Gastroesophageal sphincter (tissue), 4 donors: ENCODE measurements around the gene MBOAT2. TPM values are rescaled to one million over a fixed set of nuclear protein-coding genes. Genes with fewer than 3 reads are reported as not detected.

Experiments
- ATAC-seq: fragments of 150-250 bp; one replicate; pipeline ENCODE4 v1.9.1; 2016; ENCODE audit warnings: mild to moderate bottlenecking, moderate library complexity
- H3K27ac ChIP-seq, 4 donors: fragments of 200-600 bp; sonication (generic) in 3 of 4; 1 replicate in 3 of 4; 2 replicates in 1 of 4; pipeline ENCODE4 v1.5.1; 2016 to 2019
- H3K27me3 ChIP-seq: fragments of 200-600 bp; sonication (generic); one replicate; pipeline ENCODE4 v1.5.1; 2019
- H3K36me3 ChIP-seq, 2 donors: fragments of 200-600 bp; sonication (generic); one replicate each; pipeline ENCODE4 v1.5.1; 2019; ENCODE audit warnings: control low read depth in 1 of 2
- H3K4me1 ChIP-seq, 3 donors: fragments of 200-600 bp; sonication (generic); 1 replicate in 2 of 3; 2 replicates in 1 of 3; pipeline ENCODE4 v1.5.1; 2016 to 2019; ENCODE audit warnings: control low read depth in 2 of 3
- H3K4me3 ChIP-seq, 2 donors: fragments of 200-600 bp; sonication (generic); one replicate each; pipeline ENCODE4 v1.5.1; 2019; ENCODE audit warnings: mild to moderate bottlenecking in 1 of 2, moderate library complexity in 1 of 2
- H3K9me3 ChIP-seq, 3 donors: fragments of 200-600 bp; sonication (generic); one replicate each; pipeline ENCODE4 v1.5.1; 2017 to 2019; ENCODE audit warnings: control low read depth in 2 of 3
- CTCF ChIP-seq, 4 experiments: fragments of 200-600 bp in 2 of 4; fragments of 450-650 bp in 2 of 4; sonication (generic) in 1 of 4; IDR thresholded peaks; one replicate each; pipeline ENCODE4 v1.5.1; 2017 to 2019; ENCODE audit warnings: antibody characterized with exemption in 4 of 4, mild to moderate bottlenecking in 2 of 4, moderate library complexity in 2 of 4
- EP300 ChIP-seq: sonication (generic); formaldehyde crosslinking; IDR thresholded peaks from one replicate; pipeline ENCODE4 v1.6.1; 2017; ENCODE audit warnings: antibody characterized with exemption, mild to moderate bottlenecking
- POLR2A ChIP-seq, 2 donors: fragments of 450-650 bp; IDR thresholded peaks; one replicate each; pipeline ENCODE4 v1.6.1; 2017; ENCODE audit warnings: antibody characterized with exemption in 2 of 2, mild to moderate bottlenecking in 2 of 2, moderate library complexity in 1 of 2
- POLR2AphosphoS5 ChIP-seq: sonication (generic); formaldehyde crosslinking; IDR thresholded peaks from one replicate; pipeline ENCODE4 v1.6.1; 2017; ENCODE audit warnings: antibody characterized with exemption
- WGBS, 2 donors: methylation state at CpG; one replicate each; pipeline ENCODE4 v1.1.5; 2018; ENCODE audit warnings: low coverage in 1 of 2; 5-methylcytosine and 5-hydroxymethylcytosine counted together
- total RNA-seq, 4 donors: library from RNA; depleted of rRNA; stranded (reverse); fragments of >200 nt; gene quantifications; one replicate each; pipeline ENCODE4 v1.1.0, GENCODE V29; 2016

Gene MBOAT2
- total RNA-seq, 4 donors from 2014 or later: 21.0 to 27.0 (median 23.5) TPM

DNA sequence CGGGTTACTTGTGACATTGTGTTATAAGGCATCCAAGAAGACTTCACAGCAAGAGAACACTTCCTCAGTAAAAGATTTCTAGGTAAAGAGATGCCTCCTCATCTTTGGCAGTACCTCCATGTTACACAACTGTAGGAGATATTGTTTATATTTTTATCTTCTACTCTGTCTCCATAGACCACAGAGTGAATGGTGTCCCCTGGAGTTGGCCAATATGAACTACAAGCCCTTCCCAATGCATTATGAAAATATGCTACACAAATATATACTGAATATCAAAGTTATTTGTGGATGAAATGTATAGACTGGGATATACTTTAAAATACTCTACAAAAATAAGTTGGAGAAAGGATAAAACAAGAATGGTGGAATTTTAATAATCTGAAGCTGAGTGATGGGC lies 46.7 kb downstream of the MBOAT2 start:
- Histone ChIP-seq H3K27me3 (no peaks in the 10 kb centered on the region), H3K27ac (no peak overlapping the region), H3K36me3 (peaks cover 0 to 14% of the 10 kb centered on the region in 2 donors), H3K4me1 (no peaks in the 10 kb centered on the region), H3K4me3 (no peak overlapping the region), H3K9me3 (peaks cover 0 to 13% (median 0%) of the 10 kb centered on the region in 3 donors)
- no peak for ATAC-seq
- TF ChIP-seq CTCF (IDR thresholded peaks at IDR 0.05): no peak
- TF ChIP-seq POLR2A (IDR thresholded peaks at IDR 0.05): no peak
- no peak for TF ChIP-seq POLR2AphosphoS5
- no peak for TF ChIP-seq EP300
- WGBS, 2 donors: 92 to 100% methylated on average over 1 of the region's 1 CpG

GRCh38 chr2:8954990-8955389 lies 48.5 kb downstream of the MBOAT2 start:
- ATAC-seq: no peak
- no peak for TF ChIP-seq EP300
- no peak for TF ChIP-seq POLR2A (IDR thresholded peaks at IDR 0.05)
- no peak for TF ChIP-seq POLR2AphosphoS5
- H3K36me3 ChIP-seq: peaks cover 0 to 14% of the 10 kb centered on the region in 2 donors
- H3K9me3 ChIP-seq: peaks cover 0 to 17% (median 0%) of the 10 kb centered on the region in 3 donors
- no peaks in the 10 kb centered on the region for H3K4me1 ChIP-seq
- H3K27me3 ChIP-seq: no peaks in the 10 kb centered on the region
- 100% methylated on average over 1 to 2 of the region's 3 CpGs for WGBS, 2 donors
- no peak overlapping the region for H3K27ac ChIP-seq
- H3K4me3 ChIP-seq: no peak overlapping the region

GRCh38 chr2:8953525-8953924 lies 50.0 kb downstream of the MBOAT2 start:
- ATAC-seq: no peak
- H3K4me3 ChIP-seq: no peak overlapping the region
- H3K4me1 ChIP-seq: no peaks in the 10 kb centered on the region
- no peak overlapping the region for H3K27ac ChIP-seq
- peaks cover 0 to 17% (median 0%) of the 10 kb centered on the region in 3 donors for H3K9me3 ChIP-seq
- H3K27me3 ChIP-seq: no peaks in the 10 kb centered on the region
- TF ChIP-seq POLR2AphosphoS5: no peak
- no peak for TF ChIP-seq EP300
- TF ChIP-seq CTCF (IDR thresholded peaks at IDR 0.05): no peak
- TF ChIP-seq POLR2A (IDR thresholded peaks at IDR 0.05): no peak
- WGBS, 2 donors: 67 to 100% methylated on average over 1 of the region's 1 CpG
- H3K36me3 ChIP-seq: peaks cover 0 to 14% of the 10 kb centered on the region in 2 donors

GRCh38 chr2:8939486-8940114 lies 63.9 kb downstream of the MBOAT2 start:
- Histone ChIP-seq H3K4me1 (no peaks in the 10 kb centered on the region), H3K36me3 (peaks cover 0 to 31% of the 10 kb centered on the region in 2 donors), H3K9me3 (no peaks in the 10 kb centered on the region), H3K4me3 (no peak overlapping the region), H3K27ac (no peak overlapping the region), H3K27me3 (no peaks in the 10 kb centered on the region)
- whole genome bisulfite sequencing, 2 donors: 71 to 82% methylated on average over 4 to 5 of the region's 8 CpGs
- no peak for TF ChIP-seq POLR2AphosphoS5
- no peak for TF ChIP-seq EP300
- TF ChIP-seq POLR2A (IDR thresholded peaks at IDR 0.05): no peak
- TF ChIP-seq CTCF (IDR thresholded peaks at IDR 0.05): no peak
- no peak for ATAC-seq

DNA sequence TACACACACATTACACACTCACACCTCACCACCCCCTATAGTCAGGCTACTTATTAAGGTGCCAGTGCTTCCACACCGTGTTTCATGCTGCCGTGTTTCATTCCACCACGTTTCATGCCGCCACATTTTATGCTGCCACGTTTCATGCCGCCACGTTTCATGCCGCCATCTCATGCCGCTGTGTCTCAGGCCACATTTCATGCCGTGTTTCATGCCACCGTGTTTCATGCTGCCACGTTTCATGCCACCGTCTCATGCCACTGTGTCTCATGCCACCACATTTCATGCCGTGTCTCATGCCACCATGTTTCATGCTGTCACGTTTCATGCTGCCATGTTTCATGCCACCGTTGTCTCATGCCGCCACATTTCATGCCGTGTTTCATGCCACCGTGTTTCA lies 65.1 kb downstream of the MBOAT2 start:
- H3K27me3 ChIP-seq: no peaks in the 10 kb centered on the region
- WGBS, 2 donors: 92 to 96% methylated on average over 16 to 19 of the region's 19 CpGs
- H3K9me3 ChIP-seq: no peaks in the 10 kb centered on the region
- no peak for ATAC-seq
- no peak overlapping the region for H3K4me3 ChIP-seq
- H3K36me3 ChIP-seq: peaks cover 0 to 32% of the 10 kb centered on the region in 2 donors
- H3K4me1 ChIP-seq: no peaks in the 10 kb centered on the region
- no peak for TF ChIP-seq EP300
- no peak for TF ChIP-seq POLR2AphosphoS5
- TF ChIP-seq CTCF (IDR thresholded peaks at IDR 0.05): no peak
- TF ChIP-seq POLR2A (IDR thresholded peaks at IDR 0.05): no peak
- H3K27ac ChIP-seq: no peak overlapping the region
